Transverse colon (tissue), 4 donors: ENCODE results near the gene CTNNA1. TPM values are rescaled to one million over a fixed set of nuclear protein-coding genes. Genes with fewer than 3 reads are reported as not detected.

Experiments used
- DNase-seq: peaks from one replicate; pipeline ENCODE4 v3.0.0-alpha.2; 2019
- H3K27ac ChIP-seq, 4 donors: fragments of 200-600 bp; sonication (generic); 2 replicates each; pipeline ENCODE4 v1.5.1; 2016 to 2018; ENCODE audit warnings: inconsistent platforms in 4 of 4
- H3K27me3 ChIP-seq: fragments of 200-600 bp; sonication (generic); 2 replicates; pipeline ENCODE4 v1.5.1; 2017; ENCODE audit warnings: inconsistent platforms
- H3K36me3 ChIP-seq, 4 donors: fragments of 200-600 bp; sonication (generic); 2 replicates each; pipeline ENCODE4 v1.5.1; 2017 to 2019; ENCODE audit warnings: inconsistent platforms in 4 of 4
- H3K4me1 ChIP-seq, 4 donors: fragments of 200-600 bp; sonication (generic); 2 replicates each; pipeline ENCODE4 v1.5.1; 2017 to 2020; ENCODE audit warnings: inconsistent platforms in 4 of 4
- H3K4me3 ChIP-seq, 4 donors: fragments of 200-600 bp; sonication (generic); 1 replicate in 1 of 4; 2 replicates in 3 of 4; pipeline versions ENCODE4 v1.5.1 to v1.6.1; 2017 to 2019; ENCODE audit warnings: inconsistent platforms in 4 of 4
- H3K9me3 ChIP-seq, 2 donors: fragments of 200-600 bp; sonication (generic); 2 replicates each; pipeline ENCODE4 v1.5.1; 2017 to 2019; ENCODE audit warnings: inconsistent platforms in 2 of 2
- CTCF ChIP-seq, 5 experiments: fragments of 200-600 bp in 3 of 5; fragments of 450-650 bp in 2 of 5; sonication (generic) in 3 of 5; IDR thresholded peaks; 1 replicate in 2 of 5; 2 replicates in 3 of 5; pipeline ENCODE4 v1.5.1; 2016 to 2017; ENCODE audit warnings: antibody characterized with exemption in 5 of 5, inconsistent platforms in 3 of 5, mild to moderate bottlenecking in 2 of 5, moderate library complexity in 1 of 5
- EP300 ChIP-seq: sonication (generic); formaldehyde crosslinking; IDR thresholded peaks from one replicate; pipeline ENCODE4 v1.6.1; 2017; ENCODE audit warnings: antibody characterized with exemption, low read depth
- POLR2A ChIP-seq: fragments of 450-650 bp; IDR thresholded peaks from one replicate; pipeline ENCODE4 v1.6.1; 2016; ENCODE audit warnings: antibody characterized with exemption, mild to moderate bottlenecking, moderate library complexity
- POLR2AphosphoS5 ChIP-seq, 3 donors: sonication (generic); formaldehyde crosslinking; IDR thresholded peaks; one replicate each; pipeline ENCODE4 v1.6.1; 2016; ENCODE audit warnings: antibody characterized with exemption in 3 of 3
- WGBS, 2 donors: methylation state at CpG; one replicate each; pipeline ENCODE4 v1.1.5; 2018; ENCODE audit warnings: low coverage in 1 of 2; 5-methylcytosine and 5-hydroxymethylcytosine counted together
- in situ Hi-C, 4 donors: fragments of 200-750 bp; cut with MboI; loops; one replicate each; pipeline versions ENCODE4 v1.15.0 to v1.15.1; 2017; ENCODE audit warnings: low sequenced_read_pairs in 3 of 4, low pct_ligation_motif_present in 1 of 4, low pct_unique_long_range_greater_than_20kb in 1 of 4
- intact Hi-C: fragments of 100-400 bp; cut with DNase I; formaldehyde crosslinking; loops from one replicate; pipeline ENCODE4 v1.15.1; 2023; ENCODE audit warnings: low total_unique reads
- total RNA-seq, 4 donors: library from RNA; depleted of rRNA; stranded (reverse); fragments of >200 nt; gene quantifications; one replicate each; pipeline ENCODE4 v1.1.0, GENCODE V29; 2016

The CTNNA1 gene
- total RNA-seq, 4 donors from 2014 or later: 272 to 381 (median 316) TPM

- no peaks in the 10 kb centered on the region for H3K36me3 ChIP-seq
Measured at GRCh38 chr5:138870611-138871010, 117.4 kb downstream of the CTNNA1 start.

GRCh38 chr5:138872841-138873465, 119.7 kb downstream of the CTNNA1 start:
- peaks cover 0 to 27% (median 8%) of the 10 kb centered on the region in 4 donors for H3K4me1 ChIP-seq
- no peak for DNase-seq
- WGBS, 2 donors: 62 to 67% methylated on average over 5 to 6 of the region's 6 CpGs
- H3K36me3 ChIP-seq: no peaks in the 10 kb centered on the region
- H3K9me3 ChIP-seq: no peaks in the 10 kb centered on the region
- no peak overlapping the region for H3K27ac ChIP-seq
- H3K27me3 ChIP-seq: no peaks in the 10 kb centered on the region
- H3K4me3 ChIP-seq: no peak overlapping the region
- TF ChIP-seq POLR2A (no peak), CTCF (IDR thresholded peaks at IDR 0.05) (no peak), EP300 (no peak), POLR2AphosphoS5 (IDR thresholded peaks at IDR 0.05) (no peak)
- intact Hi-C loops (no loop called here), in situ Hi-C loops (no loop called here)

More at GRCh38 chr5:138870611-138871010, 117.4 kb downstream of the CTNNA1 start:
- Histone ChIP-seq H3K9me3 (no peaks in the 10 kb centered on the region), H3K27me3 (no peaks in the 10 kb centered on the region), H3K4me1 (peaks cover 0 to 27% (median 7%) of the 10 kb centered on the region in 4 donors), H3K27ac (no peak overlapping the region), H3K4me3 (no peak overlapping the region)
- no peak for DNase-seq
- in situ Hi-C loops: no loop called here
- no peak for TF ChIP-seq POLR2A
- no peak for TF ChIP-seq POLR2AphosphoS5 (IDR thresholded peaks at IDR 0.05)
- no peak for TF ChIP-seq CTCF (IDR thresholded peaks at IDR 0.05)
- no peak for TF ChIP-seq EP300
- WGBS, 2 donors: 73% methylated on average over 3 of the region's 3 CpGs; no CpG with 5 or more reads in 1 of the 2 donors
- intact Hi-C loops: no loop called here

GRCh38 chr5:138873466-138874221, 120.4 kb downstream of the CTNNA1 start:
- in situ Hi-C loops (no loop called here), intact Hi-C loops (no loop called here)
- H3K9me3 ChIP-seq: no peaks in the 10 kb centered on the region
- H3K4me1 ChIP-seq: peaks cover 0 to 27% (median 8%) of the 10 kb centered on the region in 4 donors
- no peak for TF ChIP-seq CTCF (IDR thresholded peaks at IDR 0.05)
- TF ChIP-seq POLR2AphosphoS5 (IDR thresholded peaks at IDR 0.05): no peak
- no peak for TF ChIP-seq EP300
- no peak for TF ChIP-seq POLR2A
- no peaks in the 10 kb centered on the region for H3K27me3 ChIP-seq
- H3K4me3 ChIP-seq: no peak overlapping the region
- no peak for DNase-seq
- WGBS, 2 donors: 84 to 100% methylated on average over 3 to 17 of the region's 17 CpGs
- no peaks in the 10 kb centered on the region for H3K36me3 ChIP-seq
- H3K27ac ChIP-seq: no peak overlapping the region

GRCh38 chr5:138874241-138874640, 121.0 kb downstream of the CTNNA1 start:
- intact Hi-C loops (no loop called here), in situ Hi-C loops (no loop called here)
- no peak overlapping the region for H3K4me3 ChIP-seq
- no peaks in the 10 kb centered on the region for H3K36me3 ChIP-seq
- TF ChIP-seq POLR2A: no peak
- TF ChIP-seq CTCF (IDR thresholded peaks at IDR 0.05): no peak
- no peak for TF ChIP-seq EP300
- TF ChIP-seq POLR2AphosphoS5 (IDR thresholded peaks at IDR 0.05): no peak
- DNase-seq: no peak
- no peak overlapping the region for H3K27ac ChIP-seq
- WGBS, 2 donors: 80% methylated on average over 6 of the region's 6 CpGs; no CpG with 5 or more reads in 1 of the 2 donors
- H3K27me3 ChIP-seq: no peaks in the 10 kb centered on the region
- no peaks in the 10 kb centered on the region for H3K9me3 ChIP-seq
- peaks cover 0 to 27% (median 8%) of the 10 kb centered on the region in 4 donors for H3K4me1 ChIP-seq
